HUES64 (cell line): ENCODE results near the gene LYSMD1.

Source experiments
- H3K27ac ChIP-seq: 2 replicates; pipeline ENCODE4 v1.7.0; 2013; ENCODE audit warnings: low read depth, low read length, inconsistent platforms
- H3K27me3 ChIP-seq: 2 replicates; pipeline ENCODE4 v1.6.1; 2013; ENCODE audit warnings: mild to moderate bottlenecking, low read length; ENCODE audit not compliant: insufficient read depth
- H3K36me3 ChIP-seq: 2 replicates; pipeline ENCODE4 v1.6.1; 2013; ENCODE audit warnings: mild to moderate bottlenecking, low read length; ENCODE audit not compliant: insufficient read depth
- H3K4me1 ChIP-seq: 2 replicates; pipeline ENCODE4 v1.6.1; 2013; ENCODE audit warnings: mild to moderate bottlenecking, low read length, moderate library complexity; ENCODE audit not compliant: insufficient read depth
- H3K4me3 ChIP-seq: 2 replicates; pipeline ENCODE4 v1.5.1; 2013; ENCODE audit warnings: mild to moderate bottlenecking, low read length, moderate library complexity
- H3K9ac ChIP-seq: 2 replicates; pipeline ENCODE4 v1.6.1; 2013; ENCODE audit warnings: mild to moderate bottlenecking, low read depth, low read length
- H3K9me3 ChIP-seq: 2 replicates; pipeline ENCODE4 v1.6.1; 2013; ENCODE audit warnings: low read depth, low read length; ENCODE audit not compliant: insufficient read depth
- WGBS: fragments of 150-250, 120-280 bp; methylation state at CpG from one replicate; pipeline ENCODE4 v1.1.7; 2013; ENCODE audit warnings: missing lambda C conversion rate; 5-methylcytosine and 5-hydroxymethylcytosine counted together

LYSMD1 gene

DNA sequence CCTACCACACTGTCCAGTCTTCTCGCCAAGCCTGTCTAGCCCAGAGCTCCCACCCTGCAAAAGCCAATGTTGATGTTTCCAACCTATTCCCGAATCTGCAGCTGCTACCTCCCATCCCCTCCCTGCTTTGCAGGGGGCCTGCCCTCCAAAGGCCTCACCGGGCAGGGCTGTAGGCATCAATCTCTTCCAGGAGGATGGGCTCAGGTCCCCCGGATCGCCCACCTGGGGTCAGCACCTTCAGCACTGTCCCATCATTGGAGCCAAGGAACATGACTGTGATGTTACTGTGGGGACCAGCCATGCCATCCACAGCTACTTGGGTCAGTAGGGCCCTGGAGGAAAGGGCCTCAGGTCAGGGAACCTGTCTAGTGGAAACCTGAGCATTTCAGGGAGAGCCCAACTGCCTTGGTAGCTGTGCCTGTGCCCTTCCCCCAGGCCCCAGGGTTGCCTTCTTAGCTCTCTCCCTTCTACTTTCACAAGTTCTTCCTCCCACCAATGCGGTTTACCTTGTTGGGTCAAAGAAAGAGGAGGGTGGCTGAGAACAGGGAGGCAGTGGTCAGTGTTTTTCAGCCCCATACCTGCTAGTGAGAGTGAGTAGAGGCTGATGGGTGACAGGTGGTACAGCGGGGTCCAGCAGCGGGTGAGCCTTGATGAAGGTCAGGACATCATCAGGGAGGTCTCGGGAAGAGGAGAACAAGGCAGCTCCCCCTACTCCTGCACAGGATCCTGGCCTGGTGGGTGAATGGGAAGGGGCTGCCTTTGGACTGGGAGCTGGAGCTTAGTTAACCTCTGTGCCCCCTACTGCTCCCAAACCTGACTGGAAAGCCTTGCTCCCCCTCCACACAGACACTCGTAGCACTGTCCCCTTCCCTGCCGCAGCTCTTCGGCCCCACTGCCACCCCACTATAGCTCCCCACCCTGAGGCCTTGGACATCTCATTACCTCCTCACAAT is 30.0 kb downstream of the LYSMD1 start:
- no peak overlapping the region for H3K4me3 ChIP-seq
- no peaks in the 10 kb centered on the region for H3K9me3 ChIP-seq
- peaks cover 31% of the 10 kb centered on the region for H3K36me3 ChIP-seq
- H3K9ac ChIP-seq, result no peak overlapping the region
- no peak overlapping the region for H3K27ac ChIP-seq
- peaks cover 23% of the 10 kb centered on the region for H3K27me3 ChIP-seq
- 91% methylated on average over 12 of the region's 12 CpGs for WGBS
- peaks cover 3% of the 10 kb centered on the region; the same call in 1 of the 2 replicates for H3K4me1 ChIP-seq

DNA sequence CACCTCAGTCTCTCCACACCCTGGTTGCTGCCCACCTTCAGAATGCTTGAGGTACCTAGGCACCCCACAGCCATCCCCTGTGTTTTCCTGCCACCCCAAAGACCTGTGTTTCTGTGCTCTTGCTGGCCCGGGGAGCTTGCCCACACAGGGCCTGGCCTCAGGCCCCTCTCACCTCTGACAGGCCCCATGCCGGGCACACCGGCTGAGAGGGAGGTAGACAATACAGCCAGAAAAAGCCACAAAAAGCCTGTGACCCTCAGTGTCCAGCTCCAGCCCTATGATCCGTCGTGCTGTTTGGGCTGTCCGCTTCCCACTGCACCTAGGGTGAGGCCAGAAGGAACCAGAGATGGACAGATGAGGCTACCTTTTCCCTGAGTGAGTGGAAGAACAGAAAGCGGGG is 30.7 kb downstream of the LYSMD1 start:
- peaks cover 23% of the 10 kb centered on the region for H3K27me3 ChIP-seq
- H3K9me3 ChIP-seq, result no peaks in the 10 kb centered on the region

DNA sequence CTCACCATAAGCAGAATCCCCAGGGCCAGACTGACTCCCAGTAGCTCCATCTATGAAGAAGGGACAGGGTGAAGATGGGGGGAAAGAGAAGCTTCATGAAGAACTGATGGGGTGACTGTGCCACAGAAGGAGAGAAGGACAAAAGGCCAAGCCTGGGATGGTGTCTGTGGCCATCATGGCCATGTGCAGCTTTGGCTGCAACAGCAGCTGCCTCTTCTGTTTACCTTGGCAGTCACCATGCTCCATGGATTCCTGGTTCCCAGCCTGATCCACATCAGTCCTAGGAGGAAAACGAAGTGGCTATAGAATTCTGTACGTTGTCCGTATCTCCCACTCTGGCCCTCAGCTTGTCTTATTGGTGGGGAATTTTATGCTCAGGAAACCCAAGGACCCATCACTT is 31.3 kb downstream of the LYSMD1 start:
- WGBS, result 90% methylated on average over 2 of the region's 3 CpGs

More for the DNA sequence above, 30.7 kb downstream of the LYSMD1 start:
- H3K36me3 ChIP-seq, result peaks cover 28% of the 10 kb centered on the region
- no peak overlapping the region for H3K27ac ChIP-seq
- no peak overlapping the region for H3K4me3 ChIP-seq
- H3K9ac ChIP-seq, result no peak overlapping the region
- peaks cover 3% of the 10 kb centered on the region; the same call in 1 of the 2 replicates for H3K4me1 ChIP-seq
- WGBS, result 93% methylated on average over 7 of the region's 7 CpGs

DNA sequence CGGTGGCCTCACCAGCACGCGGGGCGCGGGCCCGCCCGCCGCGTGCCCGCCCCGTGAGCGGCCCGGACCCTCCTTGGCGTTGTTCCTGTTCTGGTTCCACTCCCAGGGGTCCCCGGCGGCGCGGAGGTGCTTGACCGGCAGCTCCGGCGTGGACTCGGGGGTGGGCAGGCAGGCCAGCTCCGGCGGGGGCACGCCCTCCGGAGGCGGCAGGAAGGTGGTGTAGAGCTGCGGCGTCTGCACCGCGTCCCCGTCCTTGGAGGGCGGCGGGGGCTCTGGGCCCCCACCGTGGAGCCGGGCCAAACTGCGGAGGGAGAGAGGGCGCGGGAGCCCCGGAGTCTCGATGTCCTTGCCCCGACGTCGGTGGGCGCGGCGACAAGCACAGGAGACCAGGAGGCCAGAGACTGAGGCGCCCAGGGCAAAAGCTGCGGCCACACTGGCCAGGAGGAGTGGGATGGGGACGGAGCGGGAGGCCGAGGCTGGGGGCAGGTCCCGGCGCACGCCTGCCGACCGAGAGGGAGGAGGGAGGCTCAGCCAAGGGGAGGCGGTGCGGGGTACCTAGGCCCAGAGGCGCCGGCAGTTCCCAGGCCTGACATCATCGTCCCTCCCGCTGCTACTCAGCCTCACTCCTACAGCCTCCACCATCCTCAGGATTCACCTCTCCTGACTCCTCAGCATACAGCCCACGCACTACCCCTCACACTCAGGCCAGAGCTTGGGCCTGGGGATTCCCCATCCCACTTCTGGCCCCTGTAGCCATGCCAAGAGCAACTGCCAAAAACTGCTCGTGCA is 32.5 kb downstream of the LYSMD1 start:
- Histone ChIP-seq H3K27me3 (peaks cover 23% of the 10 kb centered on the region), H3K4me3 (peak overlapping the region; percentile 56), H3K9ac (no peak overlapping the region), H3K36me3 (peaks cover 20% of the 10 kb centered on the region), H3K9me3 (no peaks in the 10 kb centered on the region), H3K27ac (no peak overlapping the region), H3K4me1 (peaks cover 3% of the 10 kb centered on the region; the same call in 1 of the 2 replicates)
- WGBS, result 60% methylated on average over 65 of the region's 65 CpGs

More for the DNA sequence above, 31.3 kb downstream of the LYSMD1 start:
- Histone ChIP-seq H3K36me3 (peaks cover 26% of the 10 kb centered on the region), H3K4me3 (no peak overlapping the region), H3K9ac (no peak overlapping the region), H3K27ac (no peak overlapping the region), H3K27me3 (peaks cover 23% of the 10 kb centered on the region), H3K9me3 (no peaks in the 10 kb centered on the region), H3K4me1 (peaks cover 3% of the 10 kb centered on the region; the same call in 1 of the 2 replicates)

DNA sequence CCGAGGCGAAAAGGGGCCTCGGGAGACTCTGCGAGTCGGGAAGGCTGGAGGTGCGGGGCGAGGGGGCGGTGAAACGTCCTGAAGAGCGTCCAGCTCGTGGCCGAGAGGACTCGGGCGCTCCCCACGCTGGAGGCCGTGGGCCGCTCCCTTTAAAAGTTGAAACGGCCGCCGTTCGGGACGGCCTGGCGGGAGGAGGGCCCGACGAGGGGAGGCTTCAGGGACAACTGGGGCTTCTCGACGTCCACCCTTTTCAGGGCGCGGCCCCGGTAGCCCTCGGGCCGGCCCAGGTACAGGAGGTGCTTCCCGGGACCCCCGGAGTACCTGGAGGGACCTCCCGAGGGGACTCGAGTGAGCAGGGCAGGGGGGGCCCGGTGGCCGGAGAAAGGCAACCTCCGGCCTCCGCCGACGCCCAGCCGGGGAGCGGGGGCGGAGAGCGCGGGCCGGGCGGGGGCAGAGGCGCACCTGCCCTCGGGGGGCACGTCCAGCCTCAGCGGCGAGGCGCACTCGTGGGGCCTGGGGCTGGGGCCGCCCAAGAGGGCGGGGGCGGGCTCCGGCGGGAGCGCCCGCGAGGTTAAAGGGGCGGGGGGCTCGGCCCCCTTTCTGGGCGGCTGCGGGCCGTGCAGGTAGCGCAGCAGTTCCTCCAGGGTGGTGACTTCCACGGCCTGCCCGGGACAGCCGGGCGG is 33.2 kb downstream of the LYSMD1 start:
- peaks cover 23% of the 10 kb centered on the region for H3K27me3 ChIP-seq
- peaks cover 3% of the 10 kb centered on the region; the same call in 1 of the 2 replicates for H3K4me1 ChIP-seq
- peak overlapping the region; percentile 44; the same call in 1 of the 2 replicates for H3K27ac ChIP-seq
- H3K4me3 ChIP-seq, result peak overlapping the region; percentile 56
- H3K9me3 ChIP-seq, result no peaks in the 10 kb centered on the region
- 61% methylated on average over 74 of the region's 74 CpGs for WGBS
- H3K36me3 ChIP-seq, result peaks cover 20% of the 10 kb centered on the region
- H3K9ac ChIP-seq, result peak overlapping the region; percentile 56

DNA sequence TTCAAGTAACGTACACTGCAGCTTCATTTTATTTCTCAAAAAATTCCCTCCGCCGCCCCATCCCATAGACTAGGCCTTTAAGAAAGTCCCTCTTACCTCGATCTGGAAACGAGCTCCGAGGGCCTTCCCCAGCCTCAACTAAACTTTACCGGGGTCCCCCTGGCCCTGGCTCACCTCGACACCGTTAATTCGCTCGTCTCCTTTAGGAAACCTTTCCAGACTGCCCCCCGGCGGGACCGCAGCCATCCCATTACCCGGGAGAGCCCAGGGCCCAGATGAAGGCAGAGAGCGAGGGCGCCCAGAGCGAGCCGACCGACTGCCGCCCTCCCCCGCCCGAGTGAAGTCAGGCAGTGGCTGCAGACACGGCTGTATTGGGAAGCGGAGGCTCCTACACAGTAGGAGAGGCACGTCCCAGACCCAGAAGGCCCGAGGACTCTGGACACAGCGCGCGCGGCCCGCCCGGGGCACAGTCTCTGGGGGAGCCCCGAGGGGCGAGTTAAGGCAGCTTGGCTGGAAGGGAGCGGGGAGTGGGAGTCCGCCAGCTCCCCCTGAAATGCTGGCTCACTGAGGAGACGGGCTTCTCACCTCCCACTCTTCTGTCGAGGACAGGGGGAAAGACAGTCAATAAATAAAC is 33.9 kb downstream of the LYSMD1 start:
- H3K36me3 ChIP-seq, result peaks cover 18% of the 10 kb centered on the region
- peak overlapping the region; percentile 56 for H3K9ac ChIP-seq
- peaks cover 23% of the 10 kb centered on the region for H3K27me3 ChIP-seq
- H3K4me1 ChIP-seq, result peaks cover 3% of the 10 kb centered on the region; the same call in 1 of the 2 replicates
- peak overlapping the region; percentile 44; the same call in 1 of the 2 replicates for H3K27ac ChIP-seq
- peak overlapping the region; percentile 56 for H3K4me3 ChIP-seq
- WGBS, result 19% methylated on average over 39 of the region's 39 CpGs
- no peaks in the 10 kb centered on the region for H3K9me3 ChIP-seq

DNA sequence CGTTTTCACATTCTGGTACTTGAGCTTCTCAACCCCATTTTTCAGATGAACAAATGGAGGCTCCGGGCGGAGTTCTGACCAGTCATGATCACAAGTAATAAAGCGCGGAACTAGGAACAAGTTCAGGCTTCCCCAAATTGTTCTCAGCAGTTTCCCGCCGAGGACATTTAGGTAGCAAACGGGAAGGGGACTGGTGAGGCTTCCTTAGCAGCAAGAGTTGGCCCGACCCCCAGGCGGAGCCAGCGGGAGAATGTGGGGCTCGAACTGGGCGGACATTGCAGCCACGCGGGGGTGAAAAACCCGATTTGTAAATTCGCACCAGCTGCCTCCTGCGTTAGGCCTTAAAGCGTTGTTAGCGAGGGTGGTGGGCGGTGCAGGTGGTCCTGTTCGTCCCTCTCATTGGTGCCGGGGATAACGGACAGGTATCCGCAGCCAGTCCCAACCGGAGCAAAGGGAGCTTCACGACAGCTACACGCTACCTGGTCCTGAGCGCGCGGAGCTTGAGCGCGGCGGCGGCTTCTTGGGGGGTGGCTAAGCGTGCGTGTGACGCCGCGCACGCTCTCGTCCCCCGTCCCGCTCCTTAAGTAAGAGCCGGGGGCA is 34.6 kb downstream of the LYSMD1 start:
- Histone ChIP-seq H3K27ac (peak overlapping the region; percentile 55; the same call in 1 of the 2 replicates), H3K27me3 (peaks cover 23% of the 10 kb centered on the region), H3K4me3 (peak overlapping the region; percentile 56), H3K9me3 (no peaks in the 10 kb centered on the region), H3K4me1 (peaks cover 3% of the 10 kb centered on the region; the same call in 1 of the 2 replicates), H3K9ac (peak overlapping the region; percentile 57), H3K36me3 (peaks cover 14% of the 10 kb centered on the region; the same call in 1 of the 2 replicates)
- WGBS, result 11% methylated on average over 45 of the region's 45 CpGs

DNA sequence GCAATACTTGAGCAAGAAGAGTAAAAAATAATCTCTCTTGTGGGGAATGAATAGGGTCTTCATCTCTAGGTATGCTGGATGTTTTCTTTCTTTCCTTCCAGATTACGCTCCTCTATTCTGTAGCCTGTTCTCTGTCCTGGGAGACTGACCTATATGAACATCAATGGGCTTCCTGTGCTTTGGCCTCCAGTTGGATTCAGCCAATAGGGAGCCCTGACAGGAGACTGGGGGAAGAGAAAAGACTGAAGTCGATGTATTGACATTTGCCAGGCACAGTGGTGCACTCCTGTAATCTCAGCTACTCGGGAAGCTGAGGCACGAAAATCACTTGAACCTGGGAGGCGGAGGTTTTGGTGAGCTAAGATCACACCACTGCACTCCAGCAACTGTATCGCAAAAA is 36.9 kb downstream of the LYSMD1 start:
- no peaks in the 10 kb centered on the region for H3K36me3 ChIP-seq
- 84% methylated on average over 6 of the region's 6 CpGs for WGBS
- H3K27me3 ChIP-seq, result peaks cover 23% of the 10 kb centered on the region
- H3K27ac ChIP-seq, result no peak overlapping the region
- no peak overlapping the region for H3K9ac ChIP-seq
- no peak overlapping the region for H3K4me3 ChIP-seq
- H3K9me3 ChIP-seq, result no peaks in the 10 kb centered on the region
- H3K4me1 ChIP-seq, result peaks cover 11% of the 10 kb centered on the region

DNA sequence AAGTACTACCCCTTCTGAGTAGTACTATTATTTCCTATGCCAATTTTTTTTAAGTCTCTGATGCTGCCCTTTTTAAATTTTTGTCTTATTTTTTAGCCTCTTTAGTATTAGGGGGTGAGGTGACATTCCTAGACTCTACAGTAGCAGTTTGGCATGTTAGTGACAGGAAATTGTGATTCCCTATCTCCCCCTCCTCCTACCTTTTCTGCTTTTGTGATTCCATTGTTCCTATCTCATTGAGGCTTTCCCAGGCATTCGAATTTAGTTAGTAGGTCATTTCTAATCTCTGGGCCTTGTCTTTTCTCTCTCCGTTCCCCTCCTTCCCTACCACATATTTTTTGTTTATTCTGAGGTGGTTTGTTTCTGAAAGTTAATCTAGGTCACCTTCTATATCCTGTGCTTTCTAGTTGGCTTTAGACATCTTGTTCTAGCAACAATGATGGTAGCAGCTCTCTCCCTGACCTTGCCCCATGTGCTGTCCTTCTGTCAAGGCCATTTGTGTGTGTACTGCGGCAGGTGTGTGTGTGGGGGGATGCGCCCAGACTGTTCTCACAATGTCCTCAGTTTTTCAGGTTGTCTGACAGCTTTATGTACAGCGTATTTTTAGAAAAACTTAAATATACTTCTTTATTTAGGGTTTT is 40.8 kb downstream of the LYSMD1 start:
- 40% methylated on average over 2 of the region's 5 CpGs for WGBS
- Histone ChIP-seq H3K9ac (no peak overlapping the region), H3K36me3 (no peaks in the 10 kb centered on the region), H3K4me1 (peaks cover 8% of the 10 kb centered on the region), H3K27me3 (no peaks in the 10 kb centered on the region), H3K9me3 (no peaks in the 10 kb centered on the region), H3K4me3 (no peak overlapping the region), H3K27ac (no peak overlapping the region)

DNA sequence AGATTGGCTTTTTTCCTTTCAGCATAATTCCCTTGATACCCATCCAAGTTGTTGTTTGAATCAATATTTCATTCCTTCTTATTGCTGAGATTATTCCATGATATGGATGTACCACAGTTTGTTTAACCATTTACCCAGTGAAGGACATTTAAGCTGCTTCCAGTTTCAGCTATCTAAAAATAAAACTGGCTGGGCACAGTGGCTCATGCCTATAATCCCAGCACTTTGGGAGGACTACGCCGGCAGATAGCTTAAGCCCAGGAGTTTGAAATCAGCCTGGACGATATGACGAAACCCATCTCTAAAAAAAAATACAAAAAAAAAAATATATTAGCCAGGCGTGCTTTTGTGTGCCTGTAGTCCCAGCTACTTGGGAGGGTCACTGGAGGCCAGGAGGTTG is 51.8 kb downstream of the LYSMD1 start:
- Histone ChIP-seq H3K27ac (no peak overlapping the region), H3K36me3 (no peaks in the 10 kb centered on the region), H3K27me3 (no peaks in the 10 kb centered on the region), H3K9me3 (no peaks in the 10 kb centered on the region), H3K9ac (no peak overlapping the region), H3K4me3 (no peak overlapping the region), H3K4me1 (no peaks in the 10 kb centered on the region)
- WGBS, result 94% methylated on average over 5 of the region's 5 CpGs
